LoVo (cell line): ENCODE data around the gene SFTPA1.
"Not testable (repeated sequence)": the region's sequence is repeated elsewhere in the genome, so short reads cannot be mapped to it uniquely, and the experiment has no call there.

ENCODE experiments used
- DNase-seq: peaks from one replicate; pipeline ENCODE4 v3.0.0-alpha.2; 2016; ENCODE audit warnings: low spot score

The SFTPA1 gene

DNA sequence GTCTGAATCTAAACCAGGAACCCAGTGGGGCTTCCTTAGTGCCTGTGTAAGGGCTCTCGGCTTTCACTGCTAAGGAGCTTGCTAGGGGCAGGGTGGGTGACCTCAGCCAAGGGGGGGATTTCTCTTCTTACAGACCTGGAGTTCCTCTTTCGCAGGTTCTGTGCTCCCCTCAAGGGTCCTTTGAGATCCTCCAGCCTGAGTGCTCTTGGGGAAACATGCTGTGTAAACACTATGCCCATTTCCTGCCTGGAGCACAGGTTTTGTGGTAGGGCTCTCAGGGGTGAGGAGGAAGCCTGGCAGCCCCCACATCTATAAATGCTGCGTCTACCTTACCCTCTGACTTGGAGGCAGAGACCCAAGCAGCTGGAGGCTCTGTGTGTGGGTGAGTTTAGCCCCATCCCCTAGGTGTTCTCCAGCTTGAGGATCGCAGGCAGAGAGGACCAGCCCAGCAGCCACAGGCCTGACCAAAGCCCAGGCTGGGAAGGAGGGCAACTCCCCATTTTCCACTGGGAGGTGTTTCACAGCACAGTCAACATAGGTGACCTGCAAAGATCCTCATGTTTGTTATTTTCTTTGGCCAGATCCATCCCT lies at the start of gene SFTPA1:
SFTPA1 (plus strand) TSS at position 339 of the 591 bp plus-strand sequence. CDS start 887 bp downstream, outside the sequence.
- DNase-seq: no peak

DNA sequence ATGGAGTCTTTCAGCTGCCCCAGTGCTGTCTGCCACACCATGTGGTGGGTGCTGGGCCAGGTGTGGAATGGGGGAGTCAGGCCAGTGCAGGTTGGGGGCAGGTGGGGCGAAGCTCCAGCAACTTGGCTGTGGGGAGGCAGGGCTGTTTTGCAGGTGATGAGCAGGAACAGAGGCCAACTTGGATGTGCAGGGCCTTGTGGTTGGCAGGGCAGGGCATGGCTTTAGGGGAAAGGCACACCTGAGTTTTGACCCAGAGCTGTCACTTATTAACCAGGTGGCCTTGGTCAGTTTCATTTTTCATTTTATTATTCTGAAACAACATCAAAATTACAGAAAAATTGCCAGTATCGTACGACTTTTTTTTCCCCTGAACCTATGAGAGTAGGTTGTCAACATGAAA lies 49.5 kb upstream of the SFTPA1 start:
- no peak for DNase-seq

DNA sequence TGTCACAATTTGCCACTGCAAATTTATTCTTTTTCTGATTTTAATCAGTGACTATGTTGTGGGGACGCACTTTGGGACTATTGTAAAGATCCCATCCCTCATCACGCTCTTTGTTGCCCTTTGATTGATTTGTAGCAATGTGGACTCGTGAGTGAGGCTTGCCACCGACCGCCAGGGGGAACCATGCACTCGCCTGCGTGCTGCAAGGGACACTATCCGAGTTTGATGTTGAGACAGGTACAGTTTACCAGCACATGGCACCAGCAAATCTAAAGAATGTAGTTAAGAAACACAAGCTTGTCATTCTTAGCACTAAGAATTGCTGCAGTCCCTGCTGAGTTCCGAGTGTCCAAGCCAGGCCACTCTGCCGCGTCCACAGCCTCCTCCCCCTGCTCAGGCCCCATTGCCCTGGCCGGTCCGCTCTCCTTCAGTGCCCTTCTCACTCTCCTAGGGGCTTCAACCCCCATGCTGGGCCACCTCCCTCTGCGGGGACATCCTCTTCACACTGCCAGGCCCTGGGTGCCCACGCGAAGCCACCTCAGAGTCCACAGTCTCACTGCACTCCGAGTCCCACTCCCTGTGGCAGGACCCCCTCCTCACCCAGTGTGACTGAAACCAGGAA lies 48.5 kb upstream of the SFTPA1 start:
- peak; percentile 50 for DNase-seq

DNA sequence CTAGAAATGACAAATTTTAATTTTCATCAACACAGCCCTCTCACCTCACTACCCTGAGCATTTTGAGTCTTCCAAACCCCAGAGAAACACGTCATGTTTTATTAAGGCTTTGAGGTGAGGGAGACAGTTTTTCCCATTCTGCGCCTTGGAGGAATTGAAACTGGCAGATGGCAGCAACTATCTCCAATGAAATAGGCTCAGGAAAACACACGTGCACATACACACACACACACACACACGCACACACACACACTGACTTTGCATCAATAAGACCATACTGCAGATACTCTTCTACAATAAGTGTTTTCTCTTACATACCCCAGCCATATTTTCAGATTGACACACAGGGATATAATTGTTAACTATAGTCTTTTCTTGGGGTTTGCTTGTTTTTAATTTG lies 47.3 kb upstream of the SFTPA1 start:
- DNase-seq: no peak

DNA sequence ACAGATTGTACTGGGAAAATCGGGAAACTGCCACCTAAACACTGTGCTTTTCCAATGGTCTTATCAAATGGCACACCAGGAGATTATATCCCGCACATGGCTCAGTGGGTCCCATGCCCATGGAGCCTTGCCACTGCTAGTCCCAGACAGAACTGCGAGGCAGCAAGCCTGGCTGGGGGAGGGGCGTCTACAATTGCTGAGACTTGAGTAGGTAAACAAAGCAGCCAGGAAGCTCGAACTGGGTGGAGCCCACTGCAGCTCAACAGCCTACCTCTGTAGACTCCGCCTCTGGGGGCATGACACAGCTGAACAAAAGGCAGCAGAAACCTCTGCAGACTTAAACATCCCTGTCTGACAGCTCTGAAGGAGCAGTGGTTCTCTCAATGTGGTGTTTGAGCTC lies 40.1 kb upstream of the SFTPA1 start:
- not testable (repeated sequence) for DNase-seq

DNA sequence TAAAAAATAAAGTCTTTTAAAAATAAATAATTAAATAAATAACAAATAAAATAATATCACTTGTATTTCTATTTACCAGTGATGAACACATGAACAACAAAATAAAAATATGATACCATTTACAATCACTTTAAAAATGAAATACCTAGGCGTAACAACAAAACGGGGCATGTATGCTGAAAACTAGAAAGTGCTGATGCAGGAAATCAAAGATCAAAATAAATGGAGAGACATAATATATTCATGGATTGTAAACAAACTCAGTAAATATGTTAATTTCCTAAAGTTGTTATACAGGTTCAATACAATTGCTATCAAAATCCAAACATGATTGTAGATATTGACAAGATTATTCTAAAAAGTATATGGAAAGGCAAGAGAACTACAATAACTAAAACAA lies 31.4 kb upstream of the SFTPA1 start:
- DNase-seq: no peak

DNA sequence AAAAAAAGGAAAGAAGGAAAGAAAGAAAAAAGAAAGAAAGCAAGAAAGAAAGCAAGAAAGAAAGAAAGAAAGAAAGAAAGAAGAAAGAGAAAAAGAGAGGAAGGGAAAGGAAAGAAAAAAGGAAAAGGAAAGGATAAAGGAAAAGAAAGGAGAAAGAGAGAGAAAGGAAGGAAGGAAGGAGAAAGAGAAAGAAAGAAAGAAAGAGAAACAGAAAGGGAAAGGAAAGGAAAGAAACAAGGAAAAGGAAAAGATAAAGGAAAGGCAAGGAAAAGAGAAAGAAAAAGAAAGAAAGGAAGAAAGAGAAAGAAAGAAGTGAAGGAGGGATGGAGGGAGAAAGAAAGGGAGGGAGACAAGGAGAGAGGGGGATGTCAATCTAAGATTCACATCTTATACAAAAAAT lies 29.7 kb upstream of the SFTPA1 start:
- DNase-seq: no peak

DNA sequence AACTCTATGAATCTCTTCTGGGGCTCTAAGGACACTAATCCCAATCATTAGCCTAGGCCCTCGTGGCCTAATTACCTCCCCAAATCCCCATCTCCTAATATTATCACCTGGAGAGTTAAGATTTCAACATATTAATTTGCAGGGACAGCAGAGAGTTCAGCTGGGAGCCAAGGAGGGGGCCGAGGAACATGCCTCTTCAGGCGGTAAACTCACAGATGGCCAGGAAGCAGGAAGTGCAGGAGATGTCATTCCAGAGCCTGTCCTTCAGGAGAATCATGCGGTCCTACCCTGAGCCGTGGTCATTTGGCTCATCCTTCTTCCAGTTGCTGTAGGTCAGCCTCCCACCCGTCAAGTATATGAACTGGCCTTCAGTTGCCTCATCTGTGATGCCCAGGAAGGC lies 28.6 kb upstream of the SFTPA1 start:
- DNase-seq: no peak

DNA sequence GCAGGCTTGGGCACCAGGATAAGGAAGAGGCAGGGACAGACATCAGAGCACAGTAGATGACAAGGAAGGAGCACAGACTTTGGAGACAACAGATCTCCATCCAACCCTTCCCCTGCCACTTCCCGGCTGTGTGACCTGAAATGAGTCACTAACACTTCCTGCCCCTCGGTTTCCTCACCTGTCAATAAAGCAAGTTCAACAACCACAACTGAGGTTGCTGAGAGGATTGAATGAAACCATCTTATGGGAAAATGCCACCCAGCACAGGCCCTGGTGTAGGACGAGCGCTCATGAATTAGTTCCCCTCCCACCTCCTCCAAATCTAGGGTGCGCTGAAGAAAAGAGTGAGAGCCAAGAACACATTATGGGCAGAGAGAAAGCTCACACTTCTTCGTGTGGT lies 27.8 kb upstream of the SFTPA1 start:
- not testable (repeated sequence) for DNase-seq

DNA sequence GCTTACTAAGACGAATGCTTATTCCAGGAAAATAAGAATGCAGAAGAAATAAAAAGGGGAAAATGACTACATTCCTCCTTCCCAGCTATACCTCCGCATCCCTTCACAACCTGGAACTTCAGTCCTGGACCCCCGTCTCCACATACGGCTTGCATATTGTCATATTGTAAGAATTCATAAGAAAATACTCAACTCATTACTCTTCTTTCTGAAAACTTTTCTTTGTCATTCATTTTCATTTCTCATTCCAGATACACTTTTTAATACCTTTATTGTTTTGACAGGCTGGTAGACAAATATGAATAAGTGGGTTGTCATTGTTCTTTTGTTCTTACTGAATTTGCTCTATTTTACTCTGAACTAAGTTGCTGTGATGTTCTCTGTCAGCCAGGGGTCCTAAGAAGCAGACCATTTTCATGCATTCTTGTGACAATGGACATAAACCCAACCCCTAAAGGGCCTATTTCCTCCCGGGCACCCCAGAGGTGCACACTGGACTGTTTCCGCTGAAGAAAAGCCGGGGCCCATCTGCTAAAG lies 27.2 kb upstream of the SFTPA1 start:
- no peak for DNase-seq

DNA sequence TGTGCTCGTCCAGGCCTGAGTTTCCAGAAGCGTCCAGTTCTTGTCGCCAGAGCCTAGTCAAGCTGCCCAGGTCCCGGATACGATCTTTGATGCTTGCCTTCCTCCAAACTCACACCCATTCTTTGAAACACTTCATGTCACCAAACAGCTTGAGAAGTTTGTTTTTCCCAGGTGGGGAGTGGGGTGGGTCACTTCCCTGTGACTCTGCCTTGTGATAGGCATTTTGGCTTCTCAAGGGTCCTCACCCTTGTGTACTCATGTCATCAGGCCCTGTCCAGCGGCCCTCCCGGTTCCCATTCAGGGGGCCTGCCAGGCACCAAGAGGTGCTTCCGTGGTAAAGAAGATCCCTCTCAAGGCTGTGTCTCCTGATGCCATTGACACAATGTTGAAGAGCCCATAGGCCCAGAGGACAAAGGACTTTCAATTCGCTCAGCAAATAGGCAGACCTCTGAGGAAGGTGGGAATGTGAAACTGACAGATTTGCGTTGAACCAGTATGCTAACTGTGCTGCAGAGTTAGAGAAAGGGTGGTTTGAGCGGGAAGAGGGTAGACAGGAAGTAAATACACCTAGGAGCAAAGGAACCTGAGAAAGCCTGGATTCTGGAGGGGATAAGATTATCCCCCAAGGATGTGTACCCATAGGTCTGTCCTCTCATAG lies 24.7 kb upstream of the SFTPA1 start:
- no peak for DNase-seq

DNA sequence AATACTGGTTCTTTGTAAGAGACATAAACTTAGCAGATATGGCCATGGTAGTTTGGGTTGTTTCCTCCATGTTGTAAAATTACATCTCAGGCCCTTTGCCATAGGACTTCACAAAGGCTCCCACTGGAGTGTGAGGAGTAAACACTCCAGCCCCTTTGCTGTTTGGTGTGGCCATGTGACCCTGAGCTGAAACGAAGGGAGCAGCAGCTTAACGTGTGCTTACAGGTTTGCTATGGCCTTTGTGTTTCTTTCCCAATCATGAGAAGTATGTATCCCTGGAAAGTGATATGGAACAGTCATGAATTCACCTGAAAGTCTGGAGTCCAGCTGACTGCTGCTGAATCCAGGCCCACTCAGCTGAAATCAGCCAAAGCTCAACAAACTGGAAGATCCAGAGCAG lies 23.8 kb upstream of the SFTPA1 start:
- no peak for DNase-seq

DNA sequence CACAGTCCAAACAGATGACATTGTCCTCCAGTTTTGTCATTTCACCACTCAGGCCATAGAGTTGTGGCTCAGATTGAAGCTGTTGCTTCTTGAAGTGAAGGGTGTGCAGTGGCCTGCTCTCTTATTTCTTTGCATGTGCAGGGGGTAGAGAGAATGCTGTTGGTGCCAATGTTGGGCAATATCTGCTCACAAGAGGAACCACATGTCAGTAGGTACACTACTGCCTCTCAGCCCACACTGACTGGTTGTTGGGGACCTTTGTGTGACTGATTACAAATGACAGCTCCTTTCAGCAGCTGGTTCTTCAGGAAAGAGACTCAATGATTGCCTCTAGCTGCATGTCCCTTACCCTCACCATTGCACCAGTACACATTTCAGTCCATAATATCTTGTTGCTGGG lies 21.9 kb upstream of the SFTPA1 start:
- DNase-seq: no peak

DNA sequence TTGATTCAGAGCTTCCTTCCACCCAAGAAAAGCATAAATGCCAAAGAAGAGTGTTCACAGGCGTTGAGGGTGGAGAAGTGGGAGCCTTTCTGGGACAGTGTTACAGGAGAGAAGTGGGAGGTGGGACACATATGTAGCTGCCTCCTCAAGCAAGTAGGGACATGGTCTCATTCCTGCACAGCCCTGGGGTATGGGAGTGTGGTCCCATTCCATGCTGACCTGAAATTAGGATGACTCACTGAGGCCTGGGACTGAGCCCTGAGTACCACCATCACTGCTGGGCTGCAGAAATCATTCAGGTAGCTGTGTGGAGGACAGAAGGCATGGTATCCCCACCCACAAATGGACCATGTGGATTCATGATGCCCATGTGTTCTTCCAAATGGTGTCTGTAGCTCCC lies 17.4 kb upstream of the SFTPA1 start:
- no peak for DNase-seq

DNA sequence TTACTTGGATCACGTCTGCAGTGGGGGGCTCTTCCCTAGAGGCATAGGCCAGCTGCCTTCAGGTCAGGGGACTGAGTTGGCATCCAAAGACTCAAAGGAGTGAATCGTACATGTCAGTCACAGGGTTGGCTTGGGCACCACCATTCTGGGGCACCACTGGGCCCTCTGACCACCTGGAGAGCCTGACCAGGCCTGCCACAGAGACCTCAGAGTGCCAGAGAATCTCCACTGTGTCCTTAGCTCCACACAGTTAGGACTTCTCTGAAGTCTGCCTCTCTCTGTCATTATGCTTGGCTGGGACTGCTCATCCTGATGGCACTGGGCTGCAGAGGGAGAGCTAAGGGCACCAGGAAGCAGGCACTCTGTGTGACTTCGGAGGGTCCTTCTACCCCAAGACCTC lies 16.2 kb upstream of the SFTPA1 start:
- not testable (repeated sequence) for DNase-seq

DNA sequence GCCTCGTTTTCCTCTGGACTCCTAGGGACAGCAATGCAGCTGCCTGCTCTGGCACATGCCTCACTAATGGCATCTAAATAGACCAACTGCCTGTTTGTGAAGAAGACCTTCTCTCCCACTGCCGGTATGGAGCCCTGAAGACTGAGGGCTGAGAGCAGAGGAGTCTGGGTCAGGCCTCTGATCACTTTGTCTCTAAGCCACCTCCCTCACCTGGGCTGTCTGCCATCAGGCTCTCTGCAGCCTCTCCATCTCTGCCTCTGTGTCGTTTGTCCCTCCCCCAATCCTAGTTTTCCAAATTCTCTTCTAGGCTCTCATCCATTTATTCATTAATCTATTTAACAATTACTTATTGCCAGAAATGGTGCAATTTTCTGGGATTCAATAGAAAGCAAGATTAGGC lies 15.2 kb upstream of the SFTPA1 start:
- DNase-seq: no peak

DNA sequence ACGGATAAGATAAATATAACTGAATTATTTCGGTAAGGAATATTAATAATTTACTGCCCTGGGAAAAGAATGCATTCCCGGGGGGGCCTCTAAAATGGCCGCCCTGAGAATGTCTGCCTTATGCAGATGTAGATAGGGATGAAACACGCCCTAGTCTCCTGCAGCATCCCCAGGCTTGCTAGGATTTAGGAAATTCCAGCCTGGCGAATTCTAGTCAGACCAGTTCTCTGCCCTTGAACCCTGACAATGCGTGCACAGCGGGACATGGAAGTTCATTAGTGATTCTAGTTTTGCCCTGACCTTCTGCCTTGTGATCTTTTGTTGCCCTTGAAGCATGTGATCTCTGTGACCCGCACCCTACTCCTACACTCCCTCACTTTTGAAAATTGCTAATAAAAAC lies 11.1 kb upstream of the SFTPA1 start:
- DNase-seq: not testable (repeated sequence)

DNA sequence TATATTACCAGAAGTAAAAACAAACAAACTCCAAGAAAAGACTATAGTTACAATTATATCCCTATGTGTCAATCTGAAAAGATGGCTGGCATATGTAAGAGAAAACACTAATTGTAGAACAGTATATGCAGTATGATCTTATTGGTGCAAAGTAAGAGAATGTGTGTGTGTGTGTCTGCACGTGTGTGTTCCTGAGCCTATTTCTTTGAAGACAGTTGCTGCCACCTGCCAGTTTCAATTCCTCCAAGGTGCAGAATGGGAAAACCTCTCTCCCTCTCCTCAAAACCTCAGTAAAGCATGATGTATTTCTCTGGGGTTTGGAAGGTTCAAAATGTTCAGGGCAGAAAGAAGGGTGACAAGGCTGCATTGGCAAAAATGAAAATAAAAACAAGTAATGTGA lies 8.8 kb upstream of the SFTPA1 start:
- no peak for DNase-seq

DNA sequence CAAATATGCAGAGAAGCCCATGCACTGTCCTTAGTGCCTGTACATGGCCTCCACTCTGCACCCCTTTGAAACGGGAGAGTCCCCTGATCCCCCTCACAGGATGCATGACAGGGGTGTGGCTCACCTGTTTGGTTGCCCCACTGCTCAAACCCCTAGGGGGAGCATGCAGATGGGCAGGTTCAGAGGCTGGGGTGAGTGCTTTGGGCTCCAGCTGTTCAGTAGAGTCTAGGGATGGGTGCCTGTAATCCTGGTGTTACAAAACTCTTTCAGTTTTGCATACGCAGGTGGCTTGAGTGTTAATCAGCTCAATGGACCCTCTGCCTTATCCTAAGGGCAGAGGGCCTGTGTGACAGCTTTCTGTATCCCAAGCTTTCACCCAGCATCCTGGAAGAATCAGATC lies 7.8 kb upstream of the SFTPA1 start:
- DNase-seq: no peak

DNA sequence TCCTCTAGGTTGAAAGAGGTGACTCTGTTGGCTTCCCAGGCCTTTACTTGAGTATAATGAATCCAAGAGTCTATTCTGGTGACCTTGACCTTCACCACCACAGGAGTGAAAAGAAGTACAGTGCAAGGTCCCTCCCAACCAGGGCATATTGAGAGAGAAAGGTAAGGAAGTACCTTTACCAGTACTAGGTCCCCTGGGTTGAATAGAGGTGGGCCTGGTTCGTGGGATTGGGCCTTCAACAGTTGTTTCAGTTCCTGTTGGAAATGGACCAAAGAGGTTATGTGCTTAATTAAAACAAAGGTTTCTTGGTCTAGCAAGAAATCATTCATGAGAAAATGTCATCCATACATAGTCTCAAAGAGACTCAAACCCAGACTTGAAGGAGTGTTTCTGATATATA lies 6.4 kb upstream of the SFTPA1 start:
- DNase-seq: no peak

DNA sequence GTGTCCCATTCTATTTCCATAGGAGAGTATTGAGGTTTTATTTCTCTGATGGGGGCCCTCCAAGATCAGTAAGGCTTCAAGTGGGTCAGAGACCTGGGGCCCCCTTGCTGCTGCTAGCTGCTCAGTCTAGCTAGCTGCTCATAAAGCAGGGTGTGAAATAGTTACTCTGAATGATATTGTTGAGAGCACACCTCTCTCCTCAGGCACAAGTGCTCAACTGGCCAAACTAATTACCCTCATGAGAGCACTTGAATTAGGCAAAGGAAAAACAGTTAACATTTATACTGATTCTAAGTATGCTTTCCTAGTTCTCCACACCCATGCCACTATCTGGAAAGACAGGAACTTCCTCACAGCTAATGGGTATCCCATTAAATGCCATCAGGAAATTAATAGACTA lies 5.4 kb upstream of the SFTPA1 start:
- DNase-seq: no peak

DNA sequence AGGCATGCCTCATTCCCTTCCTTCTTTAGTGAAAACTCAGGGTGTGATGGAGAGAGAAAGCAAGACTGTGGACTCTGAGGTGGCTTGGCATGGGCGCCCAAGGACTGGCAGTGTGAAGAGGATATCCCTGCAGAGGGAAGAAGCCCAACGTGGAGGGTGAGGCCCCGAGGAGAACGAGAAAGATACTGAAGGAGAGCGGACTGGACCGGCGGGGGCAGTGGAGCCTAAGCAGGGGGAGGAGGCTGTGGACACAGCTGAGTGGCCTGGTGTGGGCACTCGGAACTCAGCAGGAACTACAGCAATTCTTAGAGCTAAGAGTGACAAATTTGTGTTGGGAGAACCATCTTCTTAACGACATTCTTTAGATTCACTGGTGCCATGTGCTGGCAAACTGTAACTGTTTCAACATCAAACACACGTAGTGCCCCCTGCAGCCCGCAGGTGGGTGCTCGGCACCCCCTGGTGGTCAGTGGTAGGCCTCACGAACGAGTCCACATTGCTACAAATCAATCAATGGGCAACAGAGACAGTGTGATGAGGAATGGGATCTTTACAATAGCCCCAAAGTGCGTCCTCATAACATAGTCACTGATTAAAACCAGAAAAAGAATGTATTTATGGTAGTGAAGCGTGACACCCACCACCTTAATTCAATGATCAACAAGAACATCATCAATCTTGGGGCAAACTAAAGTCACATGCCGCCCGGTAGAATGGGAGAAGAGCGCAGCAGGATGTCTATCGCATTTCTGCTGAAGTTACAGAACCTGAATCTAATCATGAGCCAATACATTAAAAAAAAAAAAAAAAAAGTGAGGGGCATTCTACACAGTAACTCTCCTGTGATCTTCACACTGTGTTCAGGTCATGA lies 2.0 kb upstream of the SFTPA1 start:
- peak; percentile 9 for DNase-seq
